GM12892 (cell line): Measurements from ENCODE around the gene EXOC4.

Source experiments
- POLR2A ChIP-seq: IDR thresholded peaks from 2 replicates; pipeline ENCODE4 v1.6.1; 2011; ENCODE audit warnings: low read depth, low read length, control low read depth
- POLR2AphosphoS5 ChIP-seq: IDR thresholded peaks from 2 replicates; pipeline ENCODE4 v1.6.1; 2011; ENCODE audit warnings: low read depth, low read length, control low read depth
- TAF1 ChIP-seq: IDR thresholded peaks from 2 replicates; pipeline ENCODE4 v1.6.1; 2011; ENCODE audit warnings: low read depth, mild to moderate bottlenecking, control low read depth, low read length, borderline replicate concordance

- no peak for TF ChIP-seq POLR2A
- TF ChIP-seq TAF1, result no peak
- no peak for TF ChIP-seq POLR2AphosphoS5
Observed at GRCh38 chr7:134009314-134010110, 756.6 kb downstream of the EXOC4 start.
